Kidney (tissue), 14 donors: ENCODE data around the gene FAM131B. TPM values are rescaled to one million over a fixed set of nuclear protein-coding genes. Genes with fewer than 3 reads are reported as not detected.

Source experiments
- DNase-seq, 5 donors: peaks; one replicate each; pipeline ENCODE4 v3.0.0-alpha.2; 2013 to 2020
- FAIRE-seq: peaks from 2 replicates; lab custom pipeline; 2012; peaks lifted over from hg19 to GRCh38; lab: Jason Lieb, UNC
- H3K27ac ChIP-seq, 2 donors: one replicate each; pipeline ENCODE4 v1.7.0; 2013; ENCODE audit warnings: low read depth in 2 of 2, low read length in 2 of 2, inconsistent platforms in 1 of 2
- H3K27me3 ChIP-seq: one replicate; pipeline ENCODE4 v1.7.1; 2013; ENCODE audit warnings: low read length, inconsistent platforms; ENCODE audit not compliant: control insufficient read depth, insufficient read depth
- H3K36me3 ChIP-seq, 3 donors: one replicate each; pipeline versions ENCODE4 v1.7.0 to v1.7.1; 2013; ENCODE audit warnings: low read length in 3 of 3, control low read depth in 1 of 3, inconsistent platforms in 1 of 3; ENCODE audit not compliant: insufficient read depth in 3 of 3, control insufficient read depth in 2 of 3
- H3K4me1 ChIP-seq, 3 donors: one replicate each; pipeline versions ENCODE4 v1.7.0 to v1.7.1; 2013; ENCODE audit warnings: low read length in 3 of 3, inconsistent platforms in 1 of 3, low read depth in 1 of 3; ENCODE audit not compliant: control insufficient read depth in 2 of 3, insufficient read depth in 2 of 3
- H3K4me3 ChIP-seq, 3 donors: one replicate each; pipeline versions ENCODE4 v1.7.0 to v1.8.1; 2013; ENCODE audit warnings: low read length in 3 of 3, control low read depth in 1 of 3, inconsistent platforms in 1 of 3
- H3K9ac ChIP-seq, 3 donors: one replicate each; pipeline versions ENCODE4 v1.7.0 to v1.7.1; 2013; ENCODE audit warnings: low read length in 3 of 3, control low read depth in 1 of 3, inconsistent platforms in 1 of 3
- H3K9me3 ChIP-seq, 3 donors: one replicate each; pipeline versions ENCODE4 v1.7.0 to v1.7.1; 2013; ENCODE audit warnings: low read length in 3 of 3, control low read depth in 1 of 3, inconsistent platforms in 1 of 3; ENCODE audit not compliant: control insufficient read depth in 2 of 3, insufficient read depth in 1 of 3
- intact Hi-C: fragments of 100-400 bp; cut with DNase I; formaldehyde crosslinking; loops from one replicate; pipeline ENCODE4 v1.11.1; 2022
- polyA plus RNA-seq: library from polyadenylated mRNA; stranded (reverse); fragments of 350-450 nt; fragmentation: Illumina TruSeq; extraction: RNeasy Lipid Tissue Mini Kit (QIAGEN cat#74804); gene quantifications from one replicate; pipeline ENCODE4 v1.2.3, GENCODE V29; 2014; ENCODE audit warnings: low read depth, low replicate concordance; ENCODE audit not compliant: insufficient read depth
- total RNA-seq: library from RNA; stranded (reverse); fragmentation: NEBNext Ultra II Directional; extraction: Animal tissue kit (Norgen Biotek cat#: 25700); gene quantifications from one replicate; pipeline ENCODE4 v1.2.1, GENCODE V29; 2021
- TF ChIP-seq, protein P1 (sequence below): IDR thresholded peaks from 3 replicates; pipeline ENCODE4 v1.5.1; 2012; ENCODE audit warnings: mild to moderate bottlenecking, moderate library complexity, borderline replicate concordance; ENCODE audit not compliant: insufficient read depth; ENCODE audit errors: extremely low read depth
- donor health status: control.
- donor health status: control.
- donor health status: control.
- donor health status: control.
- donor health status: control.
- donor health status: DM: yes; HTN: yes; CAD: no.
- donor health status: Normal renal cell carcinoma (clear cell type).

Gene FAM131B
- total and polyA plus RNA-seq, 2 donors from 2014 or later = 0.19 to 0.82 TPM

DNA sequence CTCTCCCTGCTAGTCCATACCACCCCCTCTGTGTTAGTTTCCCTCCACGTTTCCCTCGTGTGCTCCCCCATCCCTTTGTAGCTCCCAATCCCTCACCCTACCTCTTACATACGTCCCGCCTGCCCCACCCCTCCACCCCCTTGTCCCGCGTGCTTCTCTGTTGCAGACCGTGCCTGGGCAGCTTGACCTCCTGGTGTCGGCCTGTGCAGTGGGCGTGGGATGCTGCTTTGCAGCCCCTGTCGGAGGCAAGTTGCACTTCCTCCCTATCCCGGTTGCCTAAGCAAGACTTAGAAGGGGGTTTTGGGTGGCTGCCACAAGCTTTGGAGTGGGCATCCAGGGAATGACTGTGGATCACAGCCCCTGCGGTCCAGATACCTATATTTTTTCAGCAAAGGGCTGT is 38.9 kb downstream of the FAM131B start:
- no peaks in the 10 kb centered on the region for H3K9me3 ChIP-seq
- no peak overlapping the region for H3K4me3 ChIP-seq
- H3K27ac ChIP-seq = no peak overlapping the region
- H3K9ac ChIP-seq = no peak overlapping the region
- FAIRE-seq = no peak
- no peaks in the 10 kb centered on the region for H3K36me3 ChIP-seq
- DNase-seq = peak in 2 of 5 donors; percentile 27 to 48
- H3K4me1 ChIP-seq = peaks cover 0 to 2% (median 0%) of the 10 kb centered on the region in 3 donors
- intact Hi-C loops = no loop called here
- TF ChIP-seq, protein P1, sequence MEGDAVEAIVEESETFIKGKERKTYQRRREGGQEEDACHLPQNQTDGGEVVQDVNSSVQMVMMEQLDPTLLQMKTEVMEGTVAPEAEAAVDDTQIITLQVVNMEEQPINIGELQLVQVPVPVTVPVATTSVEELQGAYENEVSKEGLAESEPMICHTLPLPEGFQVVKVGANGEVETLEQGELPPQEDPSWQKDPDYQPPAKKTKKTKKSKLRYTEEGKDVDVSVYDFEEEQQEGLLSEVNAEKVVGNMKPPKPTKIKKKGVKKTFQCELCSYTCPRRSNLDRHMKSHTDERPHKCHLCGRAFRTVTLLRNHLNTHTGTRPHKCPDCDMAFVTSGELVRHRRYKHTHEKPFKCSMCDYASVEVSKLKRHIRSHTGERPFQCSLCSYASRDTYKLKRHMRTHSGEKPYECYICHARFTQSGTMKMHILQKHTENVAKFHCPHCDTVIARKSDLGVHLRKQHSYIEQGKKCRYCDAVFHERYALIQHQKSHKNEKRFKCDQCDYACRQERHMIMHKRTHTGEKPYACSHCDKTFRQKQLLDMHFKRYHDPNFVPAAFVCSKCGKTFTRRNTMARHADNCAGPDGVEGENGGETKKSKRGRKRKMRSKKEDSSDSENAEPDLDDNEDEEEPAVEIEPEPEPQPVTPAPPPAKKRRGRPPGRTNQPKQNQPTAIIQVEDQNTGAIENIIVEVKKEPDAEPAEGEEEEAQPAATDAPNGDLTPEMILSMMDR = no peak
- H3K27me3 ChIP-seq = no peaks in the 10 kb centered on the region

DNA sequence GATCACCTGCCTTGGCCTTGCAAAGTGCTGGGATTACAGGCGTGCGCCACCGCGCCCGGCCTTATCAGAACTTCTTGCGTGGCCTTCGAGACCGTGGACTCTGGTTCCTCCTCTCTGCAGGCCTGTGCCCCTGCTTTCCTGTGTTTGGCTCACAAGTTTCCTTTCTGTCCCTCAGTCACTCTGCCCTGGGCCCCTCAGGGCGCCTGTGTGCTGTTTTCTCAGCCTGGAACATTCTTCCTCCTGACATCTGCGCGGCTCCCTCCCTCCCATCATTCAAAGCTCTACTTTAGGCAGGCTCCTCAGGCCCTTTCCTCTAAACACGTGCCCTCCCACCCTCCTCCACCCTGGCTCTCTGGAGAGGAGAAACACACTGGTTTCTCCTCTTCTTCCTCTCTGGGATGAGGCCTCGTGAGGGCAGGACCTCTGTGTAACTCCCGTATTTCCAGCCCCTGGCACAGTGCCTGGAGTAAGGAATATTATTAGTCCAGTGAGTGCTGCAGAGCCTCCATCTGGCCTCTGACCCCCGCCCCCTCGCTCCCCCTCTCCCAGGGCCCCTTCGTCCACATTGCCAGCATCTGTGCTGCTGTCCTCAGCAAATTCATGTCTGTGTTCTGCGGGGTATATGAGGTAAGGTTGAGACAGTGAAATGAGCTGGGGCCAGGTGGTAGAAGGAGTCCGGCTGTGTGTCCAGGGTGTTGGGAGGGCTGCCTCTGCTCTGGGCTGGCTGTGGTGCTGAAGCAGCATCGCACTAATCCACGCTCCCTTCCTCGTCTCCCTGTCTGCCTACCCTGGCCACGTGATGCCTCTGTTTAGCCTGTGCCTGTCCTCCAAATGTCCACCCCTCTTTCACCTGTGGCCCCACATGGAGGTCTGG is 39.5 kb downstream of the FAM131B start:
- intact Hi-C loops = no loop called here
- no peaks in the 10 kb centered on the region for H3K9me3 ChIP-seq
- H3K27ac ChIP-seq = no peak overlapping the region
- no peaks in the 10 kb centered on the region for H3K36me3 ChIP-seq
- H3K27me3 ChIP-seq = no peaks in the 10 kb centered on the region
- FAIRE-seq (no peak), DNase-seq (peak in 4 of 5 donors; percentile 32 to 65 (median 44))
- H3K4me1 ChIP-seq = peaks cover 0 to 2% (median 0%) of the 10 kb centered on the region in 3 donors
- TF ChIP-seq, protein P1 = no peak
- H3K4me3 ChIP-seq = no peak overlapping the region
- H3K9ac ChIP-seq = no peak overlapping the region

DNA sequence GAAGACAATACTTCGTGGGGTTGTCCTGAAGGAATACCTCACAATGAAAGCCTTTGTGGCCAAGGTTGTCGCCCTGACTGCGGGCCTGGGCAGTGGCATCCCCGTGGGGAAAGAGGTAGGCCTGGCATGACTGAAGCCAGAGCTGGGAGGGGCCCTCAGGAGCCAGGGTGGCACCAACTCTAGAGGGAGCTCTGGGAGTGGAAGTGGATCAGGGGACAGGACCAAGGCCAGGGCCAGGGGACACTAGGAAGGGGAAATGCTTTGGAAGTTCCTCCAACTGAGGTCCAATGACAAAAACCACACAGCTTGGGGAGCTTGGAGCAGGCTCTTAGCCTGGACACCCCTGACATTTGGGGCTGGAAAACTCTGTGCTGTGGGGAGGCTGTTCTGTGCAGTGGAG is 40.8 kb downstream of the FAM131B start:
- H3K4me1 ChIP-seq = peaks cover 0 to 2% (median 0%) of the 10 kb centered on the region in 3 donors
- intact Hi-C loops = no loop called here
- TF ChIP-seq, protein P1 = peak; percentile 20
- H3K4me3 ChIP-seq = no peak overlapping the region
- H3K27ac ChIP-seq = no peak overlapping the region
- FAIRE-seq (no peak), DNase-seq (no peak)
- no peaks in the 10 kb centered on the region for H3K36me3 ChIP-seq
- no peaks in the 10 kb centered on the region for H3K9me3 ChIP-seq
- no peaks in the 10 kb centered on the region for H3K27me3 ChIP-seq
- no peak overlapping the region for H3K9ac ChIP-seq
